Activated effector memory CD4-positive, alpha-beta T cell treated with anti-CD3 and anti-CD28 coated beads, Interleukin-2, amount 50 U/mL, for 16 hours (primary cell): ENCODE measurements around the gene FDXACB1.
"Not testable (repeated sequence)": the region's sequence is repeated elsewhere in the genome, so short reads cannot be mapped to it uniquely, and the experiment has no call there.

ENCODE experiments used
- DNase-seq: peaks from one replicate; pipeline ENCODE4 v3.0.0-alpha.2; 2020

FDXACB1 gene

DNA sequence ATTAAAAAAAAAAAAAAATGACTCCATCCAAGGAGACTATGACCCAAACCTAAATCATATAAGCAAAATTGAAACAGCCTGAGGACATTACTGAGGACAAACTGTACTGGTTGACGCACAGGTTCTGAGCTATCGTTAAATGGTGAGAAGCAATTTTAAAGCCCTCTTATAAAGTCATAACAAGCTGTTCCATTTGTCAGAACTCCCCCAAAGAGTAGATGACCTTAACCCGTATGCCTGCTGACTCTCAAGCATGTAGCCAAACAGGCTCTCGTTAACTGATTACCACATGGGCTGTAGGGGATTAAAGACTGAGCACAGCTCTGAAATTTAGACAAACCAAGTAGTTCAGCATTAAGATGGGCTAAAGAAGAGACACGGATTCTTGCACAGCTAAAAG, 30.4 kb upstream of the FDXACB1 start:
- DNase-seq: no peak

DNA sequence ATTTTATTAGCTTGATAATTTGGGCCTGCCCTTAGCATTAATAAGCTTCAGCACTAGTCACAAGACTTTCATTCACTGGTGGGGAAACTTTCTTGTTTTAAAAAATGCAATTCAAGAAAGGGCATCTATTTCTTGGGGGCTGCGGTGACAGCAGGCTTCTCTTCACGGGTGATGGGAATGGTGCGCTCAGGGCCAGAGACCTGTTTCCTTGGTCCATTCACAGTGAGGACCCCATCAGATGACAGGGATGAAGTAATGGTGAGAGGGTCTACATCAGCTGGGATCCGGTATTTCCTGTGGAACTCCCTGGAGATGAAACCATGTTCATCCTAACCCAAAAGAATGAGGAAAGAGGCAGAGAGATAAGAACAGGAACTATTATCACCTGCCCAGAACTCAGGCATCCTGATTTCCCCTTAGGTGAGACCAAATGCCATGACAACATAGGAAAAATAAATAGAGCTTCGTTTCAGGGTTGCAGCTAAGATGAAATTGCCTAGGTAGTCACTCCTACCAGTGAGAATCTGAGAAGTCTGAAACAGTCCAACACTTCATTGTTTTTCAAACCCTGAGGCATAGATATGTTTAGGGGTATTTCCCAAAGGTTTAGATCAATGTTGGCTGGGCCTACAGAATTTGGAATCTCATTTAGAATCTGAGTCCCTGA, 29.8 kb upstream of the FDXACB1 start:
- DNase-seq: no peak

DNA sequence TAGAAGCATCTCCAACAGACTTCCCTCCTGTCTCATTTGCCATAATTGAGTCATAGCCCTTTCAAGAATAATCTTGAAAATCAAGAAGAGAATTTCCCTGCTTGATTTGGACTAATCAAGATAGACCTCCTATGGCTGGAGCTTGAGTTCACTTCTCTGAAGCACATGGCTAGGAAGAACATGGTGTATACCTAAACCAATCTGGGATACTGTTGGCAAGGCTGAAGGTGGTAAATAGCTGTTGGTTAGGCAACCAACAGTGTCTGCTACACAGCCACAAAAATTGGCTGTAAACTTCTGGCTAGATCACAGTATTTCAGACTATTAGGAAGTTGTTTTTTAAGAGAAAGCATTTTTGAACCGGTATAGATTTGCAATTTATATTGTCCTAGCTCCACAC, 27.7 kb upstream of the FDXACB1 start:
- no peak for DNase-seq

DNA sequence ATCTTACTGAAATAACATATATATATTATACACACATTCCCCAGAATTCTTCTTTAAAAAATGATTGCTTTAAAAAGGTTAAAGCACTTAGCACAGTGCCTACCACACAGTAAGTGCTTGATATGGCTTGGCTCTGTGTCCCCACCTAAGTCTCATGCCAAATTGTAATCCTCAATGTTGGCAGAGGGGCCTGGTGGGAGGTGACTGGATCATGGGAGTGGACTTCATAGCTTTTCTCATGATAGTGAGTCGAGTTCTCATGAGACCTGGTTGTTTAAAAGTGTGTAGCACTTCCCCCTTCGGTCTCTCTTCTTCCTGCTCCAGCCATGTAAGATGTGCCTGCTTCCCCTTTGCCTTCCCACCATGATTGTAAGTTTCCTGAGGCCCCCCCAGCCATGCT, 26.4 kb upstream of the FDXACB1 start:
- no peak for DNase-seq

DNA sequence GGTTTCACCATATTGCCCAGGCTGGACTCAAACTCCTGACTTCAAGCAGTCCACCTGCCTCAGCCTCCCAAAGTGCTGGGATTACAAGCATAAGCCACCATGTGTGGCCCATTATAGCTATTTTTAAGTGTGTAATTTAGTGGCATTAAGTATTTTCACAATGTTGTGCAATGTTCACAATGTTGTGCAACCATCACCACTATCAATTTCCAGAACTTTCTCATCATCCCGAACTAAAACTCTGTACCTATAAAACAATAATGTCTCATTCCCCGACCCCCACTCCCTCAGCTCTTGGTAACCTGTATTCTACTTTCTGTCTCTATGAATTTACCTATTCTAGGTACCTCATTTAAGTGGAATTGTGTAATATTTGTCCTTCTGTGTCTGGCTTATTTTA, 7.9 kb upstream of the FDXACB1 start:
- DNase-seq: no peak

DNA sequence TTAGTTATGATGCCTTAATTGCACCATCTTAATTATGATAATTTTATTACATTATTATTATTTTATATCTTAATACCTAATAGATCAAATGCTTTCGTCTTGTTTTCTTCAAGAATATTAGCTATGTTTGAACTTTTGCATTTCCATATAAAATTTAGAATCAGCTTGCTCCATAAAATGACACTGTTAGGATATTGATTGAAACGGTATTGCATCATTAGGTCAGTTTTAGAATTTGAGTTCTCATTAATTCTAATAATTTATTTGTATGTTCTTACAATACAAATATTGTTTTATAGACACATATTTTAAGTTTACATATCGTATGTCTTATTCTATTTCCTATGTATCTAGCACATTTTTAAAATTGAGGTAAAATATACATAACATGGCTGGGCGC, 7.1 kb upstream of the FDXACB1 start:
- DNase-seq: no peak

DNA sequence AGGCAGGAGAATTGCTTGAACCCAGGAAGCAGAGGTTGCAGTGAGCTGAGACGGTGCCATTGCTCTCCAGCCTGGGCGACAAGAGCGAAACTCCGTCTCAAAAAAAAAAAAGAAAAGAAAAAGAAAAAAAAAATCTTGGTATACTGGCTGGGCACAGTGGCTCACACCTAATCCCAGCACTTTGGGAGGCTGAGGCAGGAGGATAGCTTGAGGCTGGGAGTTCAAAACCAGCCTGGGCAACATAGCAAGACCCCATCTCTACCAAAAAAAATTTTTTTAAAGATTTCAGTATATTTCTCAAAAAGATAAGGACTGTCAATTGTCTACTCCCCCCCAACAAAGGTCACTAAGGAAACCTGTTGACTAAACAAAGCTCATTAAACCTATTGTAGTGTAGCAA, 6.1 kb upstream of the FDXACB1 start:
- not testable (repeated sequence) for DNase-seq

DNA sequence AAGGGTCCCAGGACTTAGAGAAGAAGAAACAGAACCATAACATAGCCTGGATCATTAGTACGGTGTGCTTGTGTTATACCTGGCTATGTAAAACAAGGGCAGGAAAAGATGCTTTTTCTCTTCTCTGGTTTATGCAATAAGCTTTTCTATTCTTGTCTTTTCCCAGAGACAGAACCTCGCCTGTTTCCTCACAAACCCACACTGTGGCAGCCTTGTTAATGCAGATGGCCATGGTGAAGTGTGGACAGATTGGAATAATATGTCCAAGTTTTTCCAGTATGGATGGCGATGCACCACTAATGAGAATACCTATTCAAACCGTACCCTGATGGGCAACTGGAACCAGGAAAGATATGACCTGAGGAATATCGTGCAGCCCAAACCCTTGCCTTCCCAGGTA, 3.2 kb upstream of the FDXACB1 start:
- DNase-seq: no peak

DNA sequence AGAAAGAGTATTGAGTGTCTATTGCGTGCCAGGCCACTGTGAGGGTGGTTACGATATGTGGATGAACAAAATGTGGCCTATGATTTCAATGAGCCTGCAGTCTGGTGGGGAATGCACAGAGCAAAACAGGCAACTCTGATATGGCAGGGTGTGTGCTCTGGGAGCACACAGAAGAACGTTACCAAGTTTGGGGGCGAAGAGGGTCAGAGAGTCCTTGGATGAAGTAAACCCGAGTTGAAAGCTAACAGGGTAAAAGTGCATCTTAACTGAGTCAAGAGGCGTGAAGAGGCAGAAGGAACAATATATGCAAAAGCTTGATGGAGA, 634 bp upstream of the FDXACB1 start:
- DNase-seq: no peak

DNA sequence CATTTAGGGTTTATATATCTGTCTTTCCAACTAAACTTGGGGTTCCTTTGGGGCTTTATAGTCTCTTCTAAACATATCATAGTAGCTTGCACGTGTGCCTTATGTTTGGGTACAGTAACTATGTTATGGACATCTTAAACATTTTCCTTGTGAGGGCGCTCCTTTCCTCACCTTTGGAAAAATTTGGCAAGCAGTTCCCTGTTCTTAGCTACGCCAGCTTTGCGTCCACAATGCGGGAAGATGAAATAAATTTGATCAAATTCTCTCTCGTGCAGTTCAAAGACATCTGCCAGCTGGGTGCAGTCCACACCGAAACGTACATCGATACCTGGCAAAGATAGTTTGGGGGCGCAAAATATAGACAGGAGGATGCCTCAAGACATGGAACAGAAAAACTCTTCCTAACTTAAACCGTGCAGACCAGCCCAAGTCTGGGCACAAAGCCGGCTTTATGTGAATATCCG, 548 bp downstream of the FDXACB1 start:
- no peak for DNase-seq

DNA sequence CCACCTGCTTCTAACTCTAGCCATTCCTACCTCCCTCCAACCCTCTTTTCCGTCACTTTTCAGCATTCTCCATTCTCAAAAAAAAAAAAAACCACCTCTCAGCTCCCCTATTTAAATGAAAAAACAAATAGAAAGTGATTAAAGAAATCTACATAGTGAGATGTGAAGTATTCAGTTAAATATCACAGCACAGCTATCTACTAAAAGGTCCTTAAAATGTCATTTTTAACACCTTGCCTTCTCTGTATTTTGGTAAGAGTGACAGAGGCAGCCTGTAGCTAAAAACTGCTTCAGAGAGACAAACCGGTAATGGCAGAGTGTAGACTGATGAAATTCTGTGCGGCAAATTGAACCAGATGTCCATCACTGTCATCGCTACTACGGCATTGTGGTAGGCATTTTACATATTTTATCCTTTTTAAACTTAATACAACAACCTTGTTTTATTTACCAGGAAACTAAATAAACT, 7.2 kb downstream of the FDXACB1 start:
- no peak for DNase-seq

DNA sequence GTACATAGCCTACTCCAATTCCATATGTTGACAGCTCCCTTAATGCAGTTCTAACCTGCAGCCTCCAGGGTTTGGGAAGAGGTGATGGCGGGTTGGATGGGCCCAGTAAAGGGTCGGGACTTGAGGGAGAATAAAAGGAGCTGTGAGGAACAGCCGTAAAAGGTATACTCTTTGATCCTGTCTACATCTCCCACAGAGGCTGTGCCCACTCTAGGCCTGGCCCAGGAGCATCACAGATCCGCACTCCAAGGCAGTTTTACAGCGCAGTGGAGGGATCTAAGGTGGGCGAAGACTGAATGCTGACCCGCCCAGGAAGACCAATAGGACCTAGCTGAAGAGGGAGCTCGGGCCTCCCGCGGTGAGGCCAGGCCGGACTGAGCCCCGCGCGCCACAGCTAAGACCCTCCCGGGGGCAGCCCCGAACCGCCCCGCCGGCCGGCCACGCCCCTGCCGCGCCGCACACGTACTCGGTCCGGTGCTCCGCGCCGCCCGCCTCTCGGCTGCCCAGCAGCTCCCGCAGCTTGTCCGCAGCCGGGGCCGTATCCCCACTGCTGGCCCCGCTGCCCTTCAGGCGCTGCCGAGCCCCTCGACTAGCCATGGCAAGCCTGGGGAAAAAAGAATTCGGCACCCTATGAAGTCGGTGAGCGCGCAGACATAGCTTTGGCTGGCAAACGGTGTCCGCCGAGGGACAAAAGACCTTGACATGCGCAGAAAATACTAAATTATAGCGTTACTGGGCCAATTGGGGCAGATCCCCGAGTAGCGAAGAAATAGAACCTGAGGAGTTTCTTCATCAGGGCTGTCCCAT, 7.9 kb downstream of the FDXACB1 start, which contains the start of gene ALG9:
ALG9 (minus strand) TSS at position 696 of the 807 bp plus-strand sequence; CDS start at position 597, 99 bp downstream.
- peak; percentile 95 for DNase-seq

DNA sequence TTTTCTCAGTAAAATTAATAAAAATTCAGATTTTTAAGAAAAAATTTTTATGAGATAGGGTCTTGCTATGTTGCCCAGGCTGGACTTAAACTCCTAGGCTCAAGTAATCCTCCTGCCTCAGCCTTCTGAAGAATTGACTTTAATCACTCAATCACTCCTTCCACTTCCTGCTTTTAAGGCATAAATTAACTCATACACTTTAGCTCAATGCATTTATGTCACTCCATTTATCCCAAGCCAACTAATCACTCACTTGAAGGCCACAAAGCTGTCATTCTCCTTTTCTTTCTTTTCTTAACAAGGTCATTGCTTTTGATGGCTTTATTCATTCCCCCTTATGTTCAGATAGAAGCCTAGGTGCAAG, 8.5 kb downstream of the FDXACB1 start:
- no peak for DNase-seq

DNA sequence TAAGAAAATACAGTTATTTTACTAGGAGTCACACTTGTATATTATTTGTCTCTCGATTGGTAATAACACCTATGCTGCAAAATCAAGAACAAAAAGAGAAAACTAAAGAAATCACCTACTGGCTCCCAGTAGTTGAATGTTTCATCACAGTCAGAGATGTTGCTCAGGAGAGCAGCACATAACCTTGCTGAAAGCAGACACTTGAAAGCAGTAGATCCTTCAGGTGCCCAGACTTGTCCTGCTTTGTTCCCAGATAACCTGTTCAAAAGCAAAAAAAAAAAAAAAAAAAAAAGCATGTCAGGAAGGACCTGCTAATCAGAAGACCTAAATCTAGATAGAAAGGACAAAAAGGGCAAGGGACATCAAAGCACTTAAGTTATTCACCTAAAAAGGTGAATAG, 8.9 kb downstream of the FDXACB1 start:
- DNase-seq: no peak

DNA sequence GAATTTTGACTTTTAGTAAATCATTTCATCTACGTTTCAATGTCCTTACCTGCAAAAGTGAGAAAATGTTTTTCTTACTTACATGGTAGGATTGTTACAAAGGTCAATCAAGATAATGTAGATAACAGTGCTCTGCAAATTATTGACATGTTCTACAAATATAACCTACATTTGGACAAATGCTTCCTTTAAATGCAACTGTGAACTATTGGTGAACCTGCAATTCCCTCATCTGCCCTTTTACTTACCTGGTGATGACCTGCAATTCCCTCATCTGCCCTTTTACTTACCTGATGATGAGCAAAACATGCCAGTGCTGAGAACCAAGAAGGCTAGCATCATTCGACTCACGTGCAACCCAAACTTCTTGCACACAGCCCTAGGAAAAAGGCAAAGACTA, 18.7 kb downstream of the FDXACB1 start:
- no peak for DNase-seq

DNA sequence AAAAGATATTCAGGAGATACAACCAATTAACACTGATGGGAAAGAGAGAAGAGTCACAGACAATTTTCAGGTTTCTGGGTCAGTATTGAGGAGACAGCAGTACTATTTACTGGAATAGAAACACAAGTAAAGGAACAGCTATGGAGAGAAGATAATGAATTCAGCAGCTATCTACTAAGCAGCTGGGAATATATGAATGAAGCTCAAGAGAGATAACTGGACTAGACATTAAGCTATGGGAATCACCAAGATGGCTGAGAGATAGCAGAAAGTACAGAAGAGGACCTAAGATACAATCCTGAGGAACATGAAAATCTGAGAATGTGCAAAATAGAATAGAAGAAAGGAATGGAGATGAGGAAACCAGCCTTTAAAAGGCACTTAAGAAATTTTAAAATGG, 23.5 kb downstream of the FDXACB1 start:
- DNase-seq: no peak

DNA sequence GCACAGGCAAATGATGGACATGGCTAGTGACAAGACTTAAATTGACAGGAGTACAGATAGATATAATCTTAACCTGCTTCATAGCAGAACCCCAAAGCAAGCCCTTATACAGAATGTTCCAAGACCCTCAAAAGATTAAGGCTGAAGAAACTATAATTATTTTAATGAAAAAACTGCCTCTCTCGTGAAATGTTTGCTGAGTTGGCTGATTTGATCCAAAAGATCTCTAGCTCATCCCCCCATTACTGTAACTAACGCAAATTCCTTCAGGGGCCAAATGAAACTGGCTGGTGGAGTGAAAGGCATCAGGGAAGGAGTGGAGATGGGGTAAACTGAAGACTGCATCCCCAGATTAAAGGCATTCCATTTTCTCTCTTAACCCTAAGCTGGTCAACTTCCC, 26.9 kb downstream of the FDXACB1 start:
- no peak for DNase-seq

DNA sequence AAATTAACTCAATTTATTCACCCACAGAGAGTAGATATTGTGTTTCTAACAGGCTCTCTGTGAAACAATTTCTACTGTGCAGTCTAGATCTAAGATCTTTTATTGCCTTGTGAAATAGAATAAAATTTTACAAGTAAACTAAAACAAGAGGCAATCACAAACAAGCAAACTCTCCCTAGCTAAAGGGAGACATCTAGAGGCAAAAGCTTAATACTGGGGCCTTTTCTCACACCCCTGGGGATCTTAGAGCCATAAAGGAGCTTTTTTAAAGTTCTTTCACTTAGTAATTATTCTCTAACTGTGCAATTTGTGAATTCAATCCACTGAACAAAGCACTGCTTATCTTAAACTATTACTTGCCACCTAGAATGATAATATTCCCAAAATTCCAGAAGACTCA, 27.3 kb downstream of the FDXACB1 start:
- no peak for DNase-seq

DNA sequence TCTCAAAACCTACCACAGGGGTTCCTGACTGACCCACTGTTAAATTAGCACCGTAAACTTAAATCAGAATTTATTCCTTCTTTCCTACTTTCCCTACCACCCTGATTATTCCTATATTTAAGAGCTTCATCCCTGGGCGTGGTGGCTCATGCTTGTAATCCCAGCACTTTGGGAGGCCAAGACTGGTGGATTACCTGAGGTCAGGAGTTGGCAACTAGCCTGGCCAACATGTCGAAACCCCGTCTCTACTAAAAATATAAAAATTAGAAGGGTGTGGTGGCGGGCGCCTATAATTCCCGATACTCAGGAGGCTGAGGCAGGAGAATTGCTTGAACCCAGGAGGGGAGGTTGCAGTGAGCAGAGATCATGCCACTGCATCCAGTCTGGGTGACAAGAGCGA, 27.9 kb downstream of the FDXACB1 start:
- no peak for DNase-seq

DNA sequence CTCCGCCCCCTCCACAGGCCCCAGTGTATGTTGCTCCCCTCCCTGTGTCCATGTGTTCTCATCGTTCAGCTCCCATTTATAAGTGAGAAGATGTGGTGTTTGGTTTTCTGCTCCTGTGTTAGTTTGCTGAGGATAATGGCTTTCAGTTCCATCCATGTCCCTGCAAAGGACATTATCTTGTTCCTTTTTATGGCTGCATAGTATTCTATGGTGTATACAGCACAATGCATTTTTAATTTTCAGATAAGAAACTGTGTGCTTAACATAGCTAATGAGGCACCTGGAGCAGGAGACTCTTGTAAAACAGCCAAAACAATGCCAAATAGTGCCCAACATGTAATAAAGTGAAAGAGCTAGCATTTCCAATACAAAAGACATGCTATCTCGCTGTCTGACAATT, 29.3 kb downstream of the FDXACB1 start:
- DNase-seq: no peak

DNA sequence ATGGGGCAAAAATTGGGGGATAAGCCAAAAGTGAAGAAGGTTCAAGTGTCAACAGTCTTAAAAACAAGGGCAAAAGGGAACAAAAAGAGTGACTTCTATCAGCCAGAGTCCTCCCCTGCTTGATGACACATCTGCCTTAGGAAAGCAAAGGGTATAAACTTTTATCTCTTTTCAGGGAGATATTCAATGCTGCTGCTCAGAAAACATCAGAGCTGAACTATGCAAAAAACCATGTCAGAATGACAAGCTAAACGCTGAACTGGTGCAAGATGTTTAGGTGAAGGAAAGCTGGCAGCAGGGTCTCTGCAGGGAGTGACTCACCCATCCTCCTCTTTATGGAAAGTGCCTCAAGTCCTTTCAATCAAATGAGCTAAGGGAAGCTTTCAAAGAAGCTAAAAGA, 32.3 kb downstream of the FDXACB1 start:
- DNase-seq: no peak

DNA sequence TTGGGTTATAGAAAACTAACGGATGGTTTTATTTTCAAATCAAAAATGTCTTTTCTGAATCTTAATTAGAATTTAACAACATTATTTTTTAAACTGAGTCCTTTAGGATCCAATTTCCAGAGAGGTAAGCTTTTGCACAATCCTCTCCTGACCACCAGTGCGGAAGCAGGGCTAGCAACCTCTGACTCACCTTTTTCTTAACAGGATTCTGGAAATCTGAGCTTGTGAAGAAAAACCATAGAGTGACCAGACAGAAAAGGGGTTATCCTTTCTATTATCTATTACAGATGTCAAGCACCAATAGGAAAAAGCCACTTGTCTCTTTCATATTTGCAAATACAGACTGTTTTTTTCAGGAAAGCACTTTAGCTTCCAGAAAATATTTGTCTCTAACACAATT, 32.9 kb downstream of the FDXACB1 start:
- DNase-seq: no peak

DNA sequence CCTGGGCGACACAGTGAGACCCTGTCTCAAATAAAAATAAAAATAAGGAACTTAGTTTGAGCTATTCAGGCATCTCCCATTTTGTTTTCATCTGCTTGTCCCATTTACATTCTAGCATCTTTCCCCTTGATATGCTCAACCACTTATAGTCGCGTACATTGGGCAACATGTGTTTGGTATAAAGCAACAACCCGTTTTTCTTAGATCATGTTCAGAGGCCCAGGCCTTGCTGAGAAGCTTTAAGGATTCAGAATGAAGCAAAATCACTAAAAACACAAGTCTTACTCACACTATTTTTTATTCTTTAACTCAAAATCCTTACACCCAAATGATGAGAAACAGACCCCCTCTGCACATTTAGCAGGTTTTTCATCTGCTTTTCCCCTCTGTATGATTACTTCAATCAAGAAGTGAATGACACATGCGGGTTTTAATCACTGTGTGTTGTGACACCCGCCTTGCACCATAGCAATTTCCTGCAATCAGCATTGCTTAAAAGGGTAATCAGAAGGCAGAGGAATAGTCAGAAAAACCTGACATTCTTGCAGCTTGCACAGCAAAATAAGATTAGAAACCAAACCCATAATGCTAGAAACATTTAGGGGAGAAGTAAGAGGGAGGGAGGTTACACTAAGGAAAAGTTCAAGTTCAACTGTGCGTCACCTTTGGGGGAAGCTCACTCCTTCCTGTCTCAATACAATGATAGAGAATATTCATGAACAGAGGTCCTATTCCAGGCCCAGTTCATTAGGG, 33.5 kb downstream of the FDXACB1 start:
- DNase-seq: no peak

DNA sequence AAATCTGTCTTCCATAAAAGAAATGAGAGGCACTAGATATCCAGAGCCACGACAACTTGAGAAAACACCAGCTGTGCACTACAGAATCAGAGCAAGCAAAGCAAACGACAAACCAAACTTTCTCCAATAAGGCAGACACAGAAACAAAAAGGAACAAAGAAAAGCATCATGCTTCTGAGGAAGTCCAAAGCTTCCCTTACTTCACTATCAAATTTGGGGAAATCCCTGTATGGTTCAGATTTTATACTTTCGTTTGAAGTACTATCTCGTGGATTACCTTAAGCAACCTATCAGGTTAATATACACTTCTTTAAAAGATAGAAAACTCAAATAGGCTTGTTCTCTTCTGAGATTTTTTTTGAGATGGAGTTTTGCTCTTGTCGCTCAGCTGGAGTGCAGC, 35.3 kb downstream of the FDXACB1 start:
- DNase-seq: no peak
